HL-60/S4 treated with retinoic acid at 250 ng/mL for 4 days and 3 days (cell line): ENCODE measurements around the gene CLCN1.

Source experiments
- in situ Hi-C: fragments of 300-500 bp; cut with MboI; formaldehyde crosslinking; loops from 2 replicates; pipeline ENCODE4 v1.7.0; 2022; ENCODE audit warnings: low sequenced_read_pairs

CLCN1 gene

DNA sequence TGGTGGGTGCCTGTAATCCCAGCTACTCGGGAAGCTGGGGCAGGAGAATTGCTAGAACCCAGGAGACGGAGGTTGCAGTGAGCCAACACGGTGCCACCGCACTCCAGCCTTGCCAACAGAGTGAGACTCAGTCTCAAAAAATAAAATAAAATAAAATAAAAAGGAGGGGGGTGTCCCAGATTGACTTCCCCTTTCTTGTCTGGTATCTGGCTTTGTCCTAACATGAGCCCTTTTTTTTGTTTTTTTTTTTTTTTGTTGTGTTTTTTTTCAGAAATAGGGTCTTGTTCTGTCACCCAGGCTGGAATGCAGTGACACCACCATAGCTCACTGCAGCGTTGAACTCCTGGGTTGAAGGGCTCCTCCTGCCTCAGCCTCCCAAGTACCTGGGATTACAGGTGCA is 23.0 kb upstream of the CLCN1 start:
- in situ Hi-C loops: no loop called here

DNA sequence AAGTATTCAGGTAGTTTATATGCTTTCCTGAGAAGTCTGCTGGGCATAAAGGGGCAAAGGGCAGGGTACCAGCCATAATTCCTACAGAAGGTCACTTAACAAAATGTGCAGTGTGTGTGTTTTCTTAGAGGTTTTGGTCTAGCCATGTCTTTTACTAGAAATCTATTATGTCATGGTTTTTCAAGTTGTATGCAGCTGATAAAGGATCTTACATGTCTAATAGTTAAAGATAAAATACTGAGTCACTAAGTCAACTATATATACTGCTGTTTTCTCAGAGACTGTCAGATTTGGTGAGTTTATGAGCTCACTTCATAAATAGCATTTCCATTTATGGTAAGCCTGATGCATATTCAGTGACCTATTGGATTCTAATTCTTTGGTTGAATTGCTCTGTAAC is 20.0 kb upstream of the CLCN1 start:
- in situ Hi-C loops: no loop called here

DNA sequence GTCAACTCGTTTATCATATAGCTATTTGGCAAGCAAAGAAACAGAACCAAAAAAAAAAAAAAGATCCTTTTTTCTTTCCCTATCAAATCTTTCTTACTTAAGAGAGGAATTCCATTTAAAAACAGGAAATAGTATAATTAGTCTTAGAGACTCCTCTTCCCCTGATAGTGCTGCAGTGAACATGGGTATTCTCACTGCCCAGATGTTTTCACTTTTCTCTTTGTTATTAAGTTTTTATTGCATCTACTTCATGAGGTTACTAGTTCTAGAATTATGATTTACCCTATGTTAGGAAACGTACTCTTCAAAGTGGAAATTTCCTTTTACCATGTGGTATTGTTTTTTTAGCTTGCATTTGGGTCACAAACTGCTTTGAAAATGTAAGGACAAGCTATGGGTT is 19.2 kb upstream of the CLCN1 start:
- in situ Hi-C loops: no loop called here

DNA sequence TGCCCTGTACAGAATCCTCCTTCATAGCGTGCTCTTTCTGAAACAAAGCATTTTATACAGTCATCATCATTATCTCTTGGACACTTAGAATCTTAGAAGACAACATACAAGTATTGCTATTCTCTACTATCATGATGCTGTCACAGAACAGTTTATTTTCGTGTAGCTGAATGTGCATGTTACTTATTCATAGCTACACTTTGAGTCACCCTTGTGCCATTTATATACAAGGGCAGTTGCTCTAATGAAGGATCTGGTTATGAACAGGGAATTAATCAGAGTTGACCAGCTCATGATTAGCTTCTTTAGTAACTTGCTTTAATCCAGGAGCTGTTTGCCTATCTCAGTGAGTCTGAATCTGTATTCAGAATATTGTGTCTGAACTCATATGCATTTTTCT is 16.6 kb upstream of the CLCN1 start:
- in situ Hi-C loops: no loop called here

DNA sequence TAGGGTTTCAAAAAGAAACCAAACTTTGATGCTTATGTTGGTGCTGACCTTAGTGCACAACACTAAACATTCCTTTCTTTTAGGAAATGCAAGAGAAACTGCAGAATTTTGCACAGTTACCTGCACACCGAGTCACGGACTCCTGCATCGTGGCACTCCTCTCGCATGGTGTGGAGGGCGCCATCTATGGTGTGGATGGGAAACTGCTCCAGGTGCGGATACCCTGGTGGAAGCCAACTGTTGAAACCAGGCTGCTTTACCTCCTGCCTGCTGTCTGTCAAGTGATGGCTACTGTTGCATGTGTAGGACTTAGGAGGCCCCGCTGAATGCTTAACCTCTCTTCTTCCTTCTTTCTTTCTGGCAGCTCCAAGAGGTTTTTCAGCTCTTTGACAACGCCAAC is 16.1 kb upstream of the CLCN1 start:
- in situ Hi-C loops: no loop called here

DNA sequence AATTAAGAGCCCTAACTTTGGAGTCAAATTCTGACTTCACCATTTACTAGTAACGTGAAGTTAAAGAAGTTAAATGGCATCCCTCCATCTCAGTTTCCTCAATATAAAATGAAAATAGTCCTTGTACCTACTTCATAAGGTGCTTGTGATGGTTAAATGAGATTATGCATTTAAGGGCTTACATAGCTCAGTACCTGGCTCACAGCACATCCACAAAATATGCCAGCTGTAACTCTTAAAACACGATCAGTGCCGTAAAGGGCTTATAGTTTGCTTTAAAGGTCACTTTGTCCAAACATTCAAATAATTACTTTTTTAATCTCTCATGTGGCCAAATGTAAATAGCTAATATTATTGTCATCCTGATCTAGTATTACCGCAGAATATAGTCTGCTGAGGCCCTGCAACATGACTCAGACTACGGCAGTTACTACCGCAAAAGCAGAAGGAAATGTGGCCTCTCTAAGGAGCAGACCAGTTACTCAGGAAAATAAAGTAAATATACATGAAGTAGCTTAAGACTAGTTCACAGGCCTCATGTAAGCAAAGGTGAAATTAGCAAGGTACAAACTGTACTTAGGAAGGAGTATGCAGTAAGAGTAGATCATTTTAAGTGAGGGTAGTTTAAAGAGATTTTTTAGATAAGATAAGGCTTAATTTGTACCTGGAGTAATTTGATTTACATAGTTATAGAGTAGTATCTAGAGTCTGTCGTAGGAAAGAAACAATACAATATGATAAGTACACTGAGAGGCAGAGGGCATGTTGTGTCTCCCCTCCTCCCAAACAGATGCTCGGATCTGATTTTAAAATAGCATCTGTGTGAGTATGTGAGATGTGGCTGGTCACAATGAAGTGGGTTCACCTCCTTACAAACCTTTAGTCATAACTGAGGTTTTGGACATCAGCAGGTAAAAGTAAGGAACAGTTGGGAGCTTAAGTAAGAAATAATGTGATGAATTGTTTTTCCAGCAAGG is 14.7 kb upstream of the CLCN1 start:
- in situ Hi-C loops: no loop called here

DNA sequence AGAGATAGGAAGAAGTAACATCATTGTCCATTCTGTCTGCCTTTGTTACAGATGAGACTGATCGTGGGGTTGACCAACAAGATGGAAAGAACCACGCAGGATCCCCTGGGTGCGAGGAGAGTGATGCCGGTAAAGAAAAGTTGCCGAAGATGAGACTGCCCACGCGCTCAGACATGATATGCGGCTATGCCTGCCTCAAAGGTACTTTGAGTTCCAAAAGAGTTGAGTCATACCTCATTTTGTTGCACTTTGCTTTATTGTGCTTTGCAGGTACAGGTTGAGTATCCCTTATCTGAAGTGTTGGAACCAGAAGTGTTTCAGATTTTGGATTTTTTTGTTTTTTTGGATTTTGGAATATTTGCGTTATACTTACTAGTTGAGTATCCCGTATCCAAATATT is 12.2 kb upstream of the CLCN1 start:
- in situ Hi-C loops: no loop called here

DNA sequence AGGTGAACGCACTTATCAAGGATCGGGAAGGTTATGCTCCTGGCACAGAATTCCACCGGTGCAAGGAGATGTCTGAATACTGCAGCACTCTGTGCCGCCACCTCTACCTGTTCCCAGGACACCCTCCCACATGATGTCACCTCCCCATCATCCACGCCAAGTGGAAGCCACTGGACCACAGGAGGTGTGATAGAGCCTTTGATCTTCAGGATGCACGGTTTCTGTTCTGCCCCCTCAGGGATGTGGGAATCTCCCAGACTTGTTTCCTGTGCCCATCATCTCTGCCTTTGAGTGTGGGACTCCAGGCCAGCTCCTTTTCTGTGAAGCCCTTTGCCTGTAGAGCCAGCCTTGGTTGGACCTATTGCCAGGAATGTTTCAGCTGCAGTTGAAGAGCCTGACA is 11.0 kb upstream of the CLCN1 start:
- in situ Hi-C loops: no loop called here

DNA sequence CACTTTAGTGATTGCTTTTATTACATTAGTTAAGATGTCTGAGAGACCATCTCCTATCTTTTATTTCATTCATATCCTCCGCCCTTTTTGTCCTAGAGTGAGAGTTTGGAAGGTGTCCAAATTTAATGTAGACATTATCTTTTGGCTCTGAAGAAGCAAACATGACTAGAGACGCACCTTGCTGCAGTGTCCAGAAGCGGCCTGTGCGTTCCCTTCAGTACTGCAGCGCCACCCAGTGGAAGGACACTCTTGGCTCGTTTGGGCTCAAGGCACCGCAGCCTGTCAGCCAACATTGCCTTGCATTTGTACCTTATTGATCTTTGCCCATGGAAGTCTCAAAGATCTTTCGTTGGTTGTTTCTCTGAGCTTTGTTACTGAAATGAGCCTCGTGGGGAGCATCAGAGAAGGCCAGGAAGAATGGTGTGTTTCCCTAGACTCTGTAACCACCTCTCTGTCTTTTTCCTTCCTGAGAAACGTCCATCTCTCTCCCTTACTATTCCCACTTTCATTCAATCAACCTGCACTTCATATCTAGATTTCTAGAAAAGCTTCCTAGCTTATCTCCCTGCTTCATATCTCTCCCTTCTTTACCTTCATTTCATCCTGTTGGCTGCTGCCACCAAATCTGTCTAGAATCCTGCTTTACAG is 10.4 kb upstream of the CLCN1 start:
- in situ Hi-C loops: no loop called here

DNA sequence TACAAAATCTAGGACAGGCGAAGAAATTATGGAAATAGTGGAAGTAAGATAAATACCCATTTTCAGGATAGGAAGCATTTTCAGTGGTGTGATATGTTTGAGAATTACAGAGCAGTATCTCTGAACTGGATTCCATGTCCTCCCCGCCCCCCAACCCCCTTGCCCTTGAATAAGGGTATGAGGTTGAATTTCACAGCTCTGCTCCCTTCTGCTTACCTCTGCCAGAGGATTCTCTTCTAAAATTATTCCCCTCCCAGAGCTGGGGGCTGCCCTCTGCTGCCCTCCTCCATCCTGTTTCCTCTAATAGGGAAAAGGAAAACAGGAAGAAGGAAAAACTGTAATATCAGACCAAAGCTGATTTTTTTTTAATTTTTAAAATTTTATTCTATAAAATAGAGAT is 7.3 kb upstream of the CLCN1 start:
- in situ Hi-C loops: no loop called here

DNA sequence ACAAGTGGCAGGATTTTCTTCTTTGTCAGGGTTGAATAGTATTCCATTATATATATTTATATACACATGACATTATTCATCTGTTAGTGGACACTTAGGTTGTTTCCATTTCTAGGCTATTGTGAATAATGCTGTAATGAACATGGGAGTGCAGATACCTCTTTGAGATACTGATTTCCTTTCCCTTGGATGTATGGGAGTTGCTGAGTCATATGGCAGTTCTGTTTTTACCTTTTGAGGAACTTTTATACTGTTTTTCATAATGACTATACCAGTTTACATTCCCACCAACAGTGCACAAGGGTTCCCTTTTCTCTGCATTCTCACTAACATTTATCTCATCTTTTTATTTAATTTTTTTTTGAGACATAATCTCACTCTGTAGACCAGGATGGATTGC is 1.8 kb upstream of the CLCN1 start:
- in situ Hi-C loops: no loop called here

DNA sequence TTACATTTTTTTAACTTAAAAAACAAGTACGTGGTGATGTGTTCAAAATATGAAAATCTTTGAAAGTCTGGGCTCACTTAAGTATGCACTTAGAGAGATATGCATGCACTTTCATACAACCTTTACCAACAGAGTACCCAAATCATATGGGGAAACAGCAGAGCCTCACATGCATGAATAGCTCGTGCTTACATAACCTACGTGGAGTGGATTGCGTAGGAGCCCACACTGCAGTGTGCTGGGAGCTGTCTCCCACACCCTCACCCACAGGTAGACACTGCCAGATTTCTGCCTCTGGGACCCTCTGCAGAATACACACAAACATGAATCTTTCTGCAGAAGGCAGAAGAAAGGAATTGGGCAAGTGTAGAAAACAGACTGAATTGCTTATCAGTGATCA is 581 bp downstream of the CLCN1 start:
- in situ Hi-C loops: no loop called here

DNA sequence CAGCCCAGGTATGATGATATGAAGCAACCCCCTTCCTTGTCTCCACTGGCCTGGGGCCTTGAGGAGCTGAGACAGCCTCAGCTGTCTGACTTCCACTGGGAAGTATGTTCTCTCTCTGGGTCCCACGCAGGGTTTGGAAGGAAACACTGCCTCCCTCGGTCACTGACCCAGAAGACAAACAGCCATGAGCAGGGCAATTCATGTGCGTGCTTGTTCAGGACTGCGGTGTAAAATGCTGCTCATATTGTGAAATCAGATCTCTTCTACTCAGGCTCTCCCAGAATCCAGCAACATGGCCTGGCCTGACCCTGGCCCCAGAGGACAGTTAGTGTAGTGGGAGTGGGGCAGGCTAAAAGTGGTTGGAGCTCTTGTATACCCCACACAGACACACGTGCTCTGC is 2.8 kb downstream of the CLCN1 start:
- in situ Hi-C loops: no loop called here

DNA sequence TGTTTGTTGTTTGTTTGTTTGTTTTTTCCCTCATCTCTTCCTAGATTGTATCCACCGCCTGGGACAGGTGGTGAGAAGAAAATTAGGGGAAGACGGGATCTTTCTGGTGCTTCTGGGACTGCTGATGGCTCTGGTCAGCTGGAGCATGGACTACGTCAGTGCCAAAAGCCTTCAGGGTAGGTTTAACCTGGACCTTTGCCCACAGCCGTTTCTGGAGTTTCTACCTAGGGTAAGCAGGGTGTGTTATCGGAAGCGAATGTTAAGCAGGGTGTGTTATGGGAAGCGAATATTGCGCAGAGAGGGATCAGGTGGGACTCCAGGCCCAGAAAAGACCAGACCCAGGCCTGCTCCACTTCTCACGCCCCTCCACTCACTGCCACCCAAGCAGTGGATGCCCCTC is 4.7 kb downstream of the CLCN1 start:
- in situ Hi-C loops: no loop called here

DNA sequence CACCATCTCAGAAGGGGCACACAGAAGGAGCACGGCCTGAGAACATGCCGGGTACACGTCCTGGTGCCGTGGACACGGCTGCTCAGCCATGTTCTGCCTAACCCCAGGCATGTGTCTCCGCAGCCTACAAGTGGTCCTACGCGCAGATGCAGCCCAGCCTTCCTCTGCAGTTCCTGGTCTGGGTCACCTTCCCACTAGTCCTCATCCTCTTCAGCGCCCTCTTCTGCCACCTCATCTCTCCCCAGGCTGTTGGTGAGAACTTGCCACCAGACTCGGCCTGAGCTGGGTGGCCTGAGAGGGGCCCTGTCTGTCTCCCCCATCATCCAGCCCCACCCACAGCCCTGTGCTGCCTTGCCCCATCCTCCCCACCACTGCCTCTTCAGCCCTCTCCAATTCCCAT is 5.3 kb downstream of the CLCN1 start:
- in situ Hi-C loops: no loop called here

DNA sequence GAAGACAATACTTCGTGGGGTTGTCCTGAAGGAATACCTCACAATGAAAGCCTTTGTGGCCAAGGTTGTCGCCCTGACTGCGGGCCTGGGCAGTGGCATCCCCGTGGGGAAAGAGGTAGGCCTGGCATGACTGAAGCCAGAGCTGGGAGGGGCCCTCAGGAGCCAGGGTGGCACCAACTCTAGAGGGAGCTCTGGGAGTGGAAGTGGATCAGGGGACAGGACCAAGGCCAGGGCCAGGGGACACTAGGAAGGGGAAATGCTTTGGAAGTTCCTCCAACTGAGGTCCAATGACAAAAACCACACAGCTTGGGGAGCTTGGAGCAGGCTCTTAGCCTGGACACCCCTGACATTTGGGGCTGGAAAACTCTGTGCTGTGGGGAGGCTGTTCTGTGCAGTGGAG is 5.8 kb downstream of the CLCN1 start:
- in situ Hi-C loops: no loop called here

DNA sequence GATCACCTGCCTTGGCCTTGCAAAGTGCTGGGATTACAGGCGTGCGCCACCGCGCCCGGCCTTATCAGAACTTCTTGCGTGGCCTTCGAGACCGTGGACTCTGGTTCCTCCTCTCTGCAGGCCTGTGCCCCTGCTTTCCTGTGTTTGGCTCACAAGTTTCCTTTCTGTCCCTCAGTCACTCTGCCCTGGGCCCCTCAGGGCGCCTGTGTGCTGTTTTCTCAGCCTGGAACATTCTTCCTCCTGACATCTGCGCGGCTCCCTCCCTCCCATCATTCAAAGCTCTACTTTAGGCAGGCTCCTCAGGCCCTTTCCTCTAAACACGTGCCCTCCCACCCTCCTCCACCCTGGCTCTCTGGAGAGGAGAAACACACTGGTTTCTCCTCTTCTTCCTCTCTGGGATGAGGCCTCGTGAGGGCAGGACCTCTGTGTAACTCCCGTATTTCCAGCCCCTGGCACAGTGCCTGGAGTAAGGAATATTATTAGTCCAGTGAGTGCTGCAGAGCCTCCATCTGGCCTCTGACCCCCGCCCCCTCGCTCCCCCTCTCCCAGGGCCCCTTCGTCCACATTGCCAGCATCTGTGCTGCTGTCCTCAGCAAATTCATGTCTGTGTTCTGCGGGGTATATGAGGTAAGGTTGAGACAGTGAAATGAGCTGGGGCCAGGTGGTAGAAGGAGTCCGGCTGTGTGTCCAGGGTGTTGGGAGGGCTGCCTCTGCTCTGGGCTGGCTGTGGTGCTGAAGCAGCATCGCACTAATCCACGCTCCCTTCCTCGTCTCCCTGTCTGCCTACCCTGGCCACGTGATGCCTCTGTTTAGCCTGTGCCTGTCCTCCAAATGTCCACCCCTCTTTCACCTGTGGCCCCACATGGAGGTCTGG is 7.1 kb downstream of the CLCN1 start:
- in situ Hi-C loops: no loop called here

DNA sequence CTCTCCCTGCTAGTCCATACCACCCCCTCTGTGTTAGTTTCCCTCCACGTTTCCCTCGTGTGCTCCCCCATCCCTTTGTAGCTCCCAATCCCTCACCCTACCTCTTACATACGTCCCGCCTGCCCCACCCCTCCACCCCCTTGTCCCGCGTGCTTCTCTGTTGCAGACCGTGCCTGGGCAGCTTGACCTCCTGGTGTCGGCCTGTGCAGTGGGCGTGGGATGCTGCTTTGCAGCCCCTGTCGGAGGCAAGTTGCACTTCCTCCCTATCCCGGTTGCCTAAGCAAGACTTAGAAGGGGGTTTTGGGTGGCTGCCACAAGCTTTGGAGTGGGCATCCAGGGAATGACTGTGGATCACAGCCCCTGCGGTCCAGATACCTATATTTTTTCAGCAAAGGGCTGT is 7.7 kb downstream of the CLCN1 start:
- in situ Hi-C loops: no loop called here

DNA sequence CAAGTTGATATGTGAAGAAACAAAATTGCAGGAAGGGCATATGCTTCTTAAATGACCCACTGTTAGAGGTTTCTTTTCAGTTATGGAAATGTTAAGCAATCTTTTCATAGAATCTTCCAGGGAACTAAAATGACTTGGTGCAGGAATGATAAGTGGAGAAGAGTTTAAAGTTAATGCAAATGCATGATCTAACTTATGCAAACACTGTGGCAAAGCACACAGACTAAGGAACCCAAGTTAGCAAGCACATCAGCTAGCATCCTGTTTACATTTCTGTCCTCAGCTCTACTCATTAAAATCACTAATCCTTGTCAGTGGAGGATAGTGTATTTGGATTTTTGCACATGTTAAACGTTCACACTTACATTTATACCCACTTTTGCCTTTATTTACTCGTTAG is 9.3 kb downstream of the CLCN1 start:
- in situ Hi-C loops: no loop called here

DNA sequence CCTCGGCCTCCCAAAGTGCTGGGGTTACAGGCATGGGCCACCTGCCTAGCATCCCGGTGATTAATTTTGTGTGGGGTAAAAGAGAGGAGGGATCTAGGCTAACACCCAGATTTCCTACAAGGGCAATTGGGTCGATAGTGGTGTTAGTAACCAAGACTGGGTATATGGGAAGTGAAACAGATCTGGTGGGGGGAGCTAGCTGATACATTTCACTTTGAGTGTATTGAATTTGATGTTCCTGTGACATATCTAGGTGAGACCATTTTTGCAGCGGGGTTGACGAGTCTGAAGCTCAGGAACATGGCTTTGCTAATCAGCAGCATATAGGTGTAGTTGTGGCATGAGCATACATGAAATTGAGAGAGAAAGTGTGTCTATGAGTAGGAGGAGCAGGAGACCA is 12.0 kb downstream of the CLCN1 start:
- in situ Hi-C loops: no loop called here

DNA sequence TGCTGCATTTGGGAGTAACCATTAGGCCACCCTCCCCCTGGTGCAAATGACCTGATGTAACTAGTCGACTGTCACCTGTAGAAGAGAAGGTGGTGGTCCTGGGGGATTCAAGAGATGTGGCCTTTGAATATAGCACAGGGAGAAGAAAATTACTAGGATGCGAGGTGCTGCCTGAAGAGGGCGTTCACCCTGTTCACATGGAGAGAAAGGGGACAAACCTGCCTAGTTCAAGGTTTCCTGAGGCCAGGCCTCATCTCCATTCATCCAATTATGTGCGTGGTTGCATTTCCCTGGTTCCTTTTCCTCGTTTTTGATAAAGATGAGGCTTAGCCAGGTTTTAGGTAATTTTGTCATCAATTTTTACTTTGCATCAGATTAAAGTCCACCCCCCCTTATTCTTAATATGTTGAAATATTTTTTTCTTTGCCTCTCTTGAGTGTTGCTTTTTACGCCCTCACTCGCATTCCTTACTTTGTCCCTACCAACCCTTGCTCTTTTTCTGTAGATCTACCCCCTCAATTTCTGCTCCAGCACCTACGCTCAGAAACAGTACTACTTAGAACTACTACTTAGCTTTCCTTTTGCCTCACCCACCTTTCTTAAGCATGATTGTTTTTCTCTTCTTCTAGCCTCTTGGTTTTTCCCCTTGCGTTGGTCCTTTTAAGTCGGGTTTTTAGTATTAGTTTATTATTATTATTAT is 13.7 kb downstream of the CLCN1 start:
- in situ Hi-C loops: no loop called here
